CD4-positive, alpha-beta T cell (primary cell): Measurements from ENCODE around the gene CRIM1. TPM values are rescaled to one million over a fixed set of nuclear protein-coding genes. Genes with fewer than 3 reads are reported as not detected.

Source experiments
- ATAC-seq: fragments of 200-7000 bp; cut with Tn5 transposase; one replicate; pipeline ENCODE4 v1.10.0; 2022; ENCODE audit warnings: mild to moderate bottlenecking; ENCODE audit not compliant: poor library complexity
- CTCF ChIA-PET: fragments of 350-600 bp; sonication (Branson Sonifier 250); formaldehyde crosslinking; loops from one replicate; lab custom pipeline; 2021; ENCODE audit warnings: antibody characterized with exemption, inconsistent platforms; lab: Charles Lee
- POLR2A ChIA-PET: fragments of 350-600 bp; sonication (Branson Sonifier 250); formaldehyde crosslinking; loops from one replicate; lab custom pipeline; 2021; ENCODE audit warnings: antibody characterized with exemption, inconsistent platforms; lab: Charles Lee
- DNase-seq, 14 experiments: peaks; one replicate each; pipeline ENCODE4 v3.0.0-alpha.2; 2013 to 2020; ENCODE audit warnings: mixed read lengths in 2 of 14
- H3K27ac ChIP-seq, 2 donors: one replicate each; pipeline versions ENCODE4 v1.5.1 to v1.7.0; 2013; ENCODE audit warnings: low read length in 2 of 2, low read depth in 1 of 2, mild to moderate bottlenecking in 1 of 2
- H3K27me3 ChIP-seq, 2 experiments: 1 replicate in 1 of 2; 2 replicates in 1 of 2; pipeline versions ENCODE4 v1.6.1 to v1.7.0; 2013; ENCODE audit warnings: low read length in 2 of 2, control low read depth in 1 of 2, mild to moderate bottlenecking in 1 of 2, moderate library complexity in 1 of 2; ENCODE audit not compliant: insufficient read depth in 2 of 2, control insufficient read depth in 1 of 2
- H3K36me3 ChIP-seq: one replicate; pipeline ENCODE4 v1.6.1; 2013; ENCODE audit warnings: low read length, control low read depth; ENCODE audit not compliant: insufficient read depth
- H3K4me1 ChIP-seq: one replicate; pipeline ENCODE4 v1.6.1; 2013; ENCODE audit warnings: low read length, control low read depth; ENCODE audit not compliant: insufficient read depth
- H3K4me3 ChIP-seq: one replicate; pipeline ENCODE4 v1.5.1; 2013; ENCODE audit warnings: mild to moderate bottlenecking, low read length, moderate library complexity
- H3K9me3 ChIP-seq, 2 experiments: 1 replicate in 1 of 2; 2 replicates in 1 of 2; pipeline versions ENCODE4 v1.6.1 to v1.7.0; 2013; ENCODE audit warnings: low read length in 2 of 2, mild to moderate bottlenecking in 2 of 2, control low read depth in 1 of 2, moderate library complexity in 1 of 2; ENCODE audit not compliant: control insufficient read depth in 1 of 2, insufficient read depth in 1 of 2
- H3K27ac Mint-ChIP-seq: one replicate; pipeline ENCODE4 v1.8.0; 2020; ENCODE audit warnings: mixed read lengths
- H3K27me3 Mint-ChIP-seq: one replicate; pipeline ENCODE4 v1.8.0; 2021; ENCODE audit warnings: mixed read lengths
- H3K36me3 Mint-ChIP-seq: one replicate; pipeline ENCODE4 v1.8.0; 2021; ENCODE audit warnings: low read depth, mixed read lengths
- H3K4me1 Mint-ChIP-seq: one replicate; pipeline ENCODE4 v1.8.0; 2021; ENCODE audit warnings: low read depth, mixed read lengths
- H3K4me3 Mint-ChIP-seq: one replicate; pipeline ENCODE4 v1.8.0; 2020; ENCODE audit warnings: mild to moderate bottlenecking, mixed read lengths
- H3K9me3 Mint-ChIP-seq: one replicate; pipeline ENCODE4 v1.8.0; 2020; ENCODE audit warnings: mixed read lengths
- CTCF ChIP-seq: fragments of 200-600 bp; IDR thresholded peaks from one replicate; pipeline ENCODE4 v1.8.0; 2022; ENCODE audit warnings: antibody characterized with exemption, mild to moderate bottlenecking
- intact Hi-C, 2 experiments: fragments of 100-400 bp; cut with DNase I in 1 of 2; cut with micrococcal nuclease in 1 of 2; formaldehyde crosslinking; loops; one replicate each; pipeline versions ENCODE4 v1.15.1 to v1.9.0; 2023 to 2025; cut with DNase I, micrococcal nuclease
- total RNA-seq, 174 experiments: library from RNA in 2 of 174; stranded (reverse) in 2 of 174; gene quantifications; one replicate each; pipeline ENCODE4 v1.2.3 and lab custom pipeline; 2021 to 2026

Gene CRIM1
- total RNA-seq, 2 experiments from 2014 or later = 1.1 to 1.7 TPM

- H3K4me1 ChIP-seq = no peaks in the 10 kb centered on the region
- no peak overlapping the region for H3K4me3 ChIP-seq
- no peak overlapping the region for H3K27ac ChIP-seq
- H3K27me3 ChIP-seq = no peaks in the 10 kb centered on the region
- Mint-ChIP-seq H3K36me3 (no peaks in the 10 kb centered on the region), H3K4me1 (peaks cover 10% of the 10 kb centered on the region), H3K4me3 (no peak overlapping the region), H3K9me3 (no peaks in the 10 kb centered on the region), H3K27ac (no peak overlapping the region), H3K27me3 (no peaks in the 10 kb centered on the region)
- POLR2A ChIA-PET = no interaction called here
- CTCF ChIA-PET = no interaction called here
- no peak for ATAC-seq
- no peaks in the 10 kb centered on the region for H3K36me3 ChIP-seq
- H3K9me3 ChIP-seq = no peaks in the 10 kb centered on the region
- no peak for TF ChIP-seq CTCF
- DNase-seq = peak in 1 of 14 experiments; percentile 10
- intact Hi-C loops = no loop called here
Observed at GRCh38 chr2:36387258-36387916, 31.8 kb downstream of the CRIM1 start.

- Histone ChIP-seq H3K27ac (no peak overlapping the region), H3K36me3 (no peaks in the 10 kb centered on the region), H3K4me3 (no peak overlapping the region), H3K9me3 (no peaks in the 10 kb centered on the region), H3K4me1 (no peaks in the 10 kb centered on the region), H3K27me3 (no peaks in the 10 kb centered on the region)
- ATAC-seq (no peak), DNase-seq (no peak)
- intact Hi-C loops = no loop called here
- no peak overlapping the region for H3K27ac Mint-ChIP-seq
- H3K9me3 Mint-ChIP-seq = no peaks in the 10 kb centered on the region
- H3K4me1 Mint-ChIP-seq = peaks cover 10% of the 10 kb centered on the region
- no peaks in the 10 kb centered on the region for H3K36me3 Mint-ChIP-seq
- ChIA-PET CTCF (no interaction called here), POLR2A (no interaction called here)
- no peak overlapping the region for H3K4me3 Mint-ChIP-seq
- TF ChIP-seq CTCF = no peak
- H3K27me3 Mint-ChIP-seq = no peaks in the 10 kb centered on the region
Observed at GRCh38 chr2:36388472-36388871, 32.9 kb downstream of the CRIM1 start.

GRCh38 chr2:36389091-36389564 lies 33.5 kb downstream of the CRIM1 start:
- H3K36me3 Mint-ChIP-seq = no peaks in the 10 kb centered on the region
- Histone ChIP-seq H3K4me1 (no peaks in the 10 kb centered on the region), H3K4me3 (no peak overlapping the region), H3K27ac (no peak overlapping the region), H3K36me3 (no peaks in the 10 kb centered on the region), H3K9me3 (no peaks in the 10 kb centered on the region), H3K27me3 (no peaks in the 10 kb centered on the region)
- no peaks in the 10 kb centered on the region for H3K27me3 Mint-ChIP-seq
- intact Hi-C loops = no loop called here
- H3K4me1 Mint-ChIP-seq = peaks cover 10% of the 10 kb centered on the region
- no peaks in the 10 kb centered on the region for H3K9me3 Mint-ChIP-seq
- CTCF ChIA-PET = no interaction called here
- TF ChIP-seq CTCF = no peak
- no peak overlapping the region for H3K27ac Mint-ChIP-seq
- DNase-seq (no peak), ATAC-seq (no peak)
- no peak overlapping the region for H3K4me3 Mint-ChIP-seq
- POLR2A ChIA-PET = no interaction called here
